Cardiac fibroblast (primary cell): Measurements from ENCODE around the gene ESRRA.

Source experiments
- DNase-seq, 2 donors: peaks; one replicate each; pipeline versions ENCODE4 v3.0.0 to v3.0.0-alpha.2; 2010; ENCODE audit warnings: low read depth in 2 of 2
- H3K4me3 ChIP-seq, 2 donors: replicated peaks in 1 of 2; 1 replicate in 1 of 2; 2 replicates in 1 of 2; pipeline ENCODE4 v1.5.1; 2011; ENCODE audit warnings: low read depth in 2 of 2, low read length in 2 of 2, mild to moderate bottlenecking in 2 of 2, moderate library complexity in 1 of 2
- CTCF ChIP-seq: IDR thresholded peaks from one replicate; pipeline ENCODE4 v1.5.1; 2011; ENCODE audit warnings: low read depth, mild to moderate bottlenecking, low read length, inconsistent platforms

ESRRA gene

DNA sequence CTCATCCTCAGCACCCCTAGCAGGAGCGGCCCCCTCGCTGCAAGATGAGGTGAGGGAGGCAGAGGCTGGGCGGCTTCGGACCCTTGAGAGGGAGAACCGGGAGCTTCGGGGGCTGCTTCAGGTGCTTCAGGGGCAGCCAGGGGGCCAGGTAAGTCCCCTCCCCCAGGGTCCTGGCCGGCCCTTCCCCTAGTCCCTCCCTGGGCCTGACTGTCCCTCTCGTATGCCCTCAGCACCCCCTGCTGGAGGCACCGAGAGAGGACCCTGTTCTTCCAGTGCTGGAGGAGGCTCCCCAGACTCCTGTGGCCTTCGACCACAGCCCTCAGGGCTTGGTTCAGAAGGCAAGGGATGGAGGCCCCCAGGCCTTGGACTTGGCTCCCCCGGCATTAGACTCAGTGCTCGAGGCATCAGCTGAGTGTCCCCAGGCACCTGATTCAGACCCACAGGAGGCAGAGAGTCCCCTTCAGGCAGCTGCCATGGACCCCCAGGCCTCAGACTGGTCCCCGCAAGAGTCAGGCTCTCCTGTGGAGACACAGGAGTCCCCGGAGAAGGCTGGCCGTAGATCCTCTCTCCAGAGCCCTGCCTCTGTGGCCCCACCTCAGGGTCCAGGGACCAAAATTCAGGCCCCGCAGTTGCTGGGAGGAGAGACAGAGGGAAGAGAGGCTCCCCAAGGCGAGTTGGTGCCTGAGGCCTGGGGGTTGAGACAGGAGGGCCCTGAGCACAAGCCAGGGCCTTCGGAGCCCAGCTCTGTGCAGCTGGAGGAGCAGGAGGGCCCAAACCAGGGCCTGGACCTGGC, 38.6 kb downstream of the ESRRA start:
- no peak overlapping the region for H3K4me3 ChIP-seq
- TF ChIP-seq CTCF = peak; percentile 40
- DNase-seq = peak in 1 of 2 donors; percentile 18

- H3K4me3 ChIP-seq = no peak overlapping the region
- TF ChIP-seq CTCF = no peak
- DNase-seq = no peak
Measured at GRCh38 chr11:64344787-64345186, 39.5 kb downstream of the ESRRA start.

DNA sequence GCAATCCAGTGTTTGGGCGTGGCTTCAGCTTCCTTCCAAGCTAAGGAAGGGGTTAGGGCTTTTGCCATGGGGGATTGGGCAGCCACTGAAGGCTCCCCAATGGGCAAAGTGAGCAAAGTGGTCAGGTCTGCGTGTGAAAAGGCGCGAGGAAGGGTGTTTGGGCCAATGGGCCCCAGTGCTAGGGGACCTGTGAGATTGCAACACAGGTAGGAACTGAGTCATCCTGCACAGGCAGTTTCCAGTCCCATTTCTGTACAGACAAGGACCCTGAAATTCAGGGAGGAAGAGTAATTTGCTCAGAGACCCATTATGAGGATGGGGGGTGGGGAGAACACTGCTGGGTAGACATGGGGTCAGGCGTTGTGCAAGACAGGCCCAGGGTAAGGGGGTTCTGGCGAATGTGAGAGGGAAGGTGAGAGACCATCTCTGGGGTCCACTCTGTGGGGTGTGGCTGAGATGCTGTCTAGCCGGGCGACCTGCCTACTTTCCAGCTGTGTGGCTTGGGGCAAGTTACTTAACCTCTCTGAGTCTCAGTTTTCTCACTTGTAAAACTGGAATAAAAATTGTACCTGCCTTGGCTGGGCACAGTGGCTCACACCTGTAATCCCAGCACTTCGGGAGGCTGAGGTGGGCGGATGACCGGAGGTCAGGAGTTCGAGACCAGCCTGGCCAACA, 42.0 kb downstream of the ESRRA start:
- H3K4me3 ChIP-seq = no peak overlapping the region
- peak in 1 of 2 donors; percentile 31 for DNase-seq
- no peak for TF ChIP-seq CTCF

DNA sequence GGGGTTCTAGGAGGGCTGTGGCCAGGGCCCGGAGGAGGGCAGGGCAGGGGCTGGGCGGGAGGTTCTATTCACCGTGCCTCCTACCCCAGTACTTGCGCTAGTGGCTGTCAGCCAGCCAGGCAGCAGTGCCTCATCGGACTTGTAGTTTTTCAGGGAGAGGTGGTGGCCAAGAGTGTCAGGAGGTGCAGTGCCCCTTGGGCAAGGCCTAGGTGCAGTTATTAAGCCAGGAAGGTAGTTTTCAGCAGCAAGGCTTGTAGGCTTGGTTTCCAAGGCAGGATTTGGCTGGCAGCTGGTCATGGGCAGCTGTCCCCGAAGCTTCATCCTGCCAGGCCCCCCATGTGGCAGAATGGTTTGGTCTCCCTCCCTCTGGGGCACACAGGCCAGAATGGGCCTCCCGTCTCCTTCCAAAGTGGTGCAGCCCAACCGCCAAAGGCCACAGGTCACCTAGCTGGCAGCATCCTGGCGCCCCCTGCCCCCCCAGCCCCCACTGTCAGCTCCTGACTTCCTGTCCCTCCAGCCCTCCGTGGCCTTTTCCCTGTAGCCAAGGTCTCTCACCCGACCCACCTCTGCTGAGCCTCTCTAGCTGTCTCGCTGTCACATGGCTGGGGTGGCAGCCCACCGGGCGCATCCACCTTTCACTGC, 43.2 kb downstream of the ESRRA start:
- no peak for TF ChIP-seq CTCF
- H3K4me3 ChIP-seq = no peak overlapping the region
- DNase-seq = no peak

- no peak for TF ChIP-seq CTCF
- H3K4me3 ChIP-seq = no peak overlapping the region
- DNase-seq = no peak
Measured at GRCh38 chr11:64349025-64349387, 43.7 kb downstream of the ESRRA start.

GRCh38 chr11:64349404-64349803, 44.1 kb downstream of the ESRRA start:
- no peak overlapping the region for H3K4me3 ChIP-seq
- no peak for DNase-seq
- TF ChIP-seq CTCF = no peak
